HG02763 (cell line): Measurements from ENCODE around the gene AKAP9.
A peak's percentile ranks its signal among the peaks of the same experiment; 100 is the strongest.
"Not testable (repeated sequence)": the region's sequence is repeated elsewhere in the genome, so short reads cannot be mapped to it uniquely, and the experiment has no call there.

Experiments used
- ATAC-seq: cut with Tn5 transposase; IDR thresholded peaks from one replicate; pipeline ENCODE4 v1.9.1; 2021; ENCODE audit warnings: mild to moderate bottlenecking, moderate library complexity; ENCODE audit not compliant: unreplicated experiment

Gene AKAP9

DNA sequence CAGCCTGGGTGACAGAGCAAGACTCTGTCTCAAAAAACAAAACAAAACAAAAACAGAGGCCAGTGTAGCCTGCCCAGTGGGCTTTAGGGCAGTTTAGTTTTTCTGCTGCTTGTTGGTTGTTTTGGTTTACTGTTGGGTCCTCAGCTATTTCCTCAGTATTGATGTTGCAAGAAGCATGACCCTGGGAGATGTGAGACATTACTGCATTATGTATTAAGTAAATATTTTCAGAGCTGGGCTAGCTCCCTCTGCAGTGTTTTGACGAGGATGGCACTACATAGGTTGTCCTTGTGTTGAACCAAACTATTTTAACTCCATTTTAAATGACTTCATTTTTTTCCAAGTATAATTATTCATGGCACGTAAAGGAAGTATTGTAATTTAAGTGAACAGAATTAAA is 4.8 kb downstream of the AKAP9 start:
- ATAC-seq, result no peak

DNA sequence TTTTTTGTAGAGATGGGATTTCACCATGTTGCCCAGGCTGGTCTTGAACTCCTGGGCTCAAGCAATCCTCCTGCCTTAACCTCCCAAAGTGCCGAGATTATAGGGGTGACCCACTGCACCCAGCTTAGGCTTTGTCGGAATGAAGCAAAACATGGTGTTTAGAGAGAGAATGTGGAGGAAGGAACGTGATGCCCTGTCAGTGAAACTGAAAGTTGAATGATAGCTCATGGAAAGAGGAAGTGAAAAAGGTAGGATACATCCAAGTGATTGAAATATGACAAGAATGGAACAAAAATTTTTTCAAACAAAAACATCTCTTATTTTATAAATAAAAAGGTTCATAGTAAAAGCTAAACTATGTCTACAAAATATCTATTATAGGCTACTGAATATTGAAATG is 5.9 kb downstream of the AKAP9 start:
- ATAC-seq, result no peak

DNA sequence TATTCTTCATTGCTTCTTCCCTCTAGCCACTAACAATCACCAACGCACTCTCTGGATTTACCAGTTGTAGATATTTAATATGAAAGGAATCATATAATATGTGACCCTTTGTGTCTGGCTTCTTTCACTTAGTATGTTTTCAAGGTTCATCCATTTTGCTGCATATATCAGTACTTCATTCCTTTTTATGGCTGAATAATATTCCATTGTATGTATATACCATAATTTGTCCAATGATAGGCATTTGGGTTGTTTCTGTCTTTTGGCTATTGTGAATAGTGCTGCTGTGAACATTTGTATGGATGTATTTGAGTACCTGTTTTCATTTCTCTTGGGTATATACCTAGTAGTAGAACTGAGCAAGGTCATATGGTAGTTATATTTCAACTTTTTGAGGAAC is 7.3 kb downstream of the AKAP9 start:
- no peak for ATAC-seq

DNA sequence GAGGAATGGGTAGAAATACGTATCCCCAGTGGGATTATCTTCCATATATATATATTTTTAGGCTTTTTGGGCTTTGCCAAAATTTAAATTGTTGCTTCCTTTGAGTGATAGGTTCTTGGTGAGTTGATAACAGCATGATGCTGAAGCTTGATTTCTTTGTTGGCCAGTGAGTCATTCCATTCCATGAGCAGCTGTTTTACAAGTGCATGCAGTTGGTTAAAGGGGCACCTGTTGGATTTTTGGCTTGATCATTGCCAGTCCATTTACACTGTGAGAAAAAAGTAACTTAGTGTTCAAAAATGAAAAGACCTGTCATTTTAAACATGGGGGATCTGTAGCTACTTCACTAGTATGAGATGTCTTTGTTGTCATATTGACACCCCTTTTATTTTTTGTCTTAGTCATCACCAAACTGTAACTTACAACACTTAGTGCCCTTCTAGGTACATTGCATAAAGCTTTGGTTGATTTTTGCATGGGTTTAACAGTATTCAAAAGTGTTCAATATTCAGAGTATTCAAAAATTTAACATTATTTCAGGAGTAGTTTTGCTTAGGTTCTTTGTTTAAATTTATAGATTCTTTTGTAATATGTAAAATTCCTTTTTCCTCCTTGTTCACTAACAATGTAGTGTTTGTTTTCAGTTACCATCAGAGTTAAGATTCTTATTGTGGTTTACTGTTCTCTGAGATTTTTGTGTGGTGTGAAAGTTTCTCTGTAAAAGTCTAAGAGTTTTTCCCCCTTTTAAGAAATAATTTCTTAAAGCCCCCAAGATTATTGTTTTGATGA is 8.8 kb downstream of the AKAP9 start:
- no peak for ATAC-seq

DNA sequence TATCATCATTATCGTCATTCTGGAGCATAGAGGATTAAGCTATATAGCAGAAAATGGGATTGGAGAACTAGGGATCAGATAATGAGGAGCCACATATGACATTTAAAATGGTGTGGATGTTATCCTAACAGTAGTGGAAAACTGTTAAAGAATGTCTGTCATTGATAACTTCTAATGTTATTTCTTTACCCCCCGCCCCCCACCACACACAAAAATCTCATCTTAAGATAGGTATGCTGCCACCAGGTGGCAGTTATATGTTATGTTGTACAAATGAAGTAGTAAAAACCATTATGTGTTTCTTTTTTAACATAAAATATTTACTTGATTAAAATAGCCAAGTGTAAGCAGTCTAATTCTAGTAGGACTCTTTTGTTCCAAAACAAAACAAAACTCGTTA is 13.0 kb downstream of the AKAP9 start:
- no peak for ATAC-seq

DNA sequence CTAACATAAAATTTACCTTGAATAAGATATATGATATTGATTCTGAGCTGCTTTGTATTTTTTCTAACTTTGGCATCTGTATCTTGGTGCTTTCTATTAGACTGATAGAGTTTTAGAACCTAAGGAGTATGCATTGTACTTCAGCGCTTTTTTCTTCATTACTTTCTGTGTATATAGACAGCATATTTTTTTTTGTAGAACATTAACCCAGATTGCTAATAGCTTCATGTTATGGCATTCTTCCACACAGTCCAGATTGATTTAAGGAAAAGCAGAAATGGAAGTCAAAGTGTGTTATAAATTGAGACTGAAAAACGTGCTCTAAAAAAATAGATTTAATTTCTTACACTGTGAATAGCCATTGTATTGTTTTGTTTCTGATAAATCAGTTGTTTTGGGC is 15.8 kb downstream of the AKAP9 start:
- not testable (repeated sequence) for ATAC-seq

DNA sequence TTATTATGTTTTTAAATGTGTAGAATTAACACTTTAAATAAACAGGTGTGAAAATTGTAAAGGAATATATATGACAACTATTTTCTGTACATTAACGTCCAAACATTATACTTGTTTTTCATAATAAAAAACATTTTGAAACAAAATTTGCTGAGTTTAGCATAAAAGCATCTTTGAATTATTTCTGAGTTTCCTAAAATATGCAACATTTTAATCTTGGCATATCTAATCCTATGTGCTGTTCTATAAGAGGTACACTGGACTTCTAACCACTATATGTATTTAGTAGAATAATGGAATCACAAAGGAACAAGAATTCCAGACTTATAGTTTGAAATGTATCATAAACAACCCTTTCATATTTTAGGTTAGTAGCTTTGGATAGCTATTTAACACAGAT is 16.6 kb downstream of the AKAP9 start:
- ATAC-seq, result no peak

DNA sequence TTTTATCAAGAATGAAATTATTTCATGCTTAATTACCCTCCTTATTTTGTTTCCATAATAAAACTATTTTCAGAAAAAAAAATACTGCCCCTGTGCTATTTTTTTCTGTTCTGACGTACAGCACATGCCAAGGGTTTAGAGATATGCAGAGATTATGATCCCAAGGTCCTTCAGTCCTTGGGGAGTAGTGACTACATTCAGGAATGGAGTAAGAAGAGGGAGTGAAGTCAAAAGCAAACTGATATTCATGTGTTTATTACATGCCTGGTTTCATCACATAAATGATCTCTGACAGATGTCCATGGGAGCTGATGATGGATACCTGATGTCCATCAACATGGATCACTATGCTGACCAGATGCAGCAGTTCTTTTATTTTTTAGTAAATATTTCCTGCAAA is 17.2 kb downstream of the AKAP9 start:
- ATAC-seq, result no peak

DNA sequence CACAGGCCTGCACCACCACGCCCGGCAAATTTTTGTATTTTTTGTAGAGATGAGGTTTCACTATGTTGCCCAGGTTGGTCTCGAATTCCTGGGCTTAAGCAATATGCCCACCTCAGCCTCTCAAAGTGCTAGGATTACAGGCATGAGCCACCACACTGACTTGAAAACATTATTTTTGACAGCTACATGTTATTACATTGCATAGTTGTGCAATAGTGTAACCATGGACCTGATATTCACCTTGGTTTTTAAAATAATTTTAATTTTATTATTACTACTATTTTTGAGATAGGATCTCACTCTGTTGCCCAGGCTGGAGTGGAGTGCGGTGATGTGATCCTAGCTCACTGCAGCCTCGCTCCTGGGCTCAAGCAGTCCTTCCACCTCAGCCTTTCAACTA is 18.4 kb downstream of the AKAP9 start:
- no peak for ATAC-seq

DNA sequence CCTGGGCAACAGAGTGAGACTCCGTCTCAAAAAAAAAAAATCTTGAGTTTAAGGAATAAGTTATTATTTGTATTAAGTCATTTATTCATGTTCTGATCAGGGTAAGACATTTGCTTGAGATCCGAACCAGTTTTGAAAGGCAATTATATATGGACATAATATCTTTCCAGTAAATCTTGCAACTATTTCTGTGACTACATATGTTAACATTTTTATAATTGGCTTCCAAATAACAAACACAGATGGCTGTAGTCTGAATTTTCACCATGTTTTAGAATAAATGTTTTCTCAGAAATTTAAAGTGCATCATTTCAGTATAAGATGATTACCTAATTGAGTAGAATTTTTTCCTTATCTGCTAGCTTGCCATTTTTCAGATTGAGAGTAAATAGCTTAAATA is 21.2 kb downstream of the AKAP9 start:
- no peak for ATAC-seq

DNA sequence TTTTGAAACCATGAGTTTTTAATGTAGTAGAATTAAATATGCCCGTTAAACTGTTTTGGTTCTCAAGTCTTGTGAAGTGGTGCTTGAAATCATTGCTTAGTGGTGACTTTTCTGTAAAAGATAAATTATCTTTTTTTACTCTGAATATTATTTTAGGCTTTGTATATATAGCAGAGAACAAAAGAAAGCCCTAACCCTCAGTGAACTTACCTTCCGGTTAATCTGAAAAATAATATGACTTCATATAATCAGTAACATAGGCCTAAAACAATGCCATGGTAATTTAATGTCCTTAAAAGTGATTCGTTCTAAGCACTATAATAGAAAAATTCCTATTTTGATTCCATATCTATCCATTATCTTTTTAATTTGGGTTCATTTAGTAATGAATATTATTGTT is 21.8 kb downstream of the AKAP9 start:
- no peak for ATAC-seq

DNA sequence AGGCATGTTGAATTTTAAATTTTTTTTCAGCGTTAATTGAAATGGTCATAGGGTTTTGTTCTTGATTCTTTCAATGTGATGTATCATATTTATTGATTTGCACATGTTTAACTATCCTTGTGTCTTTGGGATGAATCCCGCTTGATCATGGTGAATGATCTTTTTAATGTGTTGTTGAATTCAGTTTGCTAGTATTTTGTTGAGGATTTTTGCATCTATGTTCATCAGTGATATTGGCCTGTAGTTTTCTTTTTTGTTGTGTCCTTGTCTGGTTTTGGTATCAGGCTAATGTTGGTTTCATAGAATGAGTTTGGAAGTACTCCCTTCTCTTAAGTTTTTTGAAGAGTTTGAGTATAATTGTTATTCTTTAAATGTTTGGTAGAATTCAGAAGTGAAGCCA is 26.9 kb downstream of the AKAP9 start:
- ATAC-seq, result not testable (repeated sequence)

DNA sequence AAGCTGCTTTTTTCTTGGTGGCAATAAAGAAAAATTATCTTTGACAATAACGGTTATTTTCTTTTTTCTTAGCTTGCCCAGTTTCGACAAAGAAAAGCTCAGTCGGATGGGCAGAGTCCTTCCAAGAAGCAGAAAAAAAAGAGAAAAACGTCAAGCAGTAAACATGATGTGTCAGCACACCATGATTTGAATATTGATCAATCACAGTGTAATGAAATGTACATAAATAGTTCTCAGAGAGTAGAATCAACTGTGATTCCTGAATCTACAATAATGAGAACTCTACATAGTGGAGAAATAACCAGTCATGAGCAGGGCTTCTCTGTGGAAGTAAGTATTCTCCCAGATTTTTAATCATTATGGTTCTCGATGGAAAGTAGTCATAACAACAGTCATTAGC is 33.0 kb downstream of the AKAP9 start:
- ATAC-seq, result no peak

DNA sequence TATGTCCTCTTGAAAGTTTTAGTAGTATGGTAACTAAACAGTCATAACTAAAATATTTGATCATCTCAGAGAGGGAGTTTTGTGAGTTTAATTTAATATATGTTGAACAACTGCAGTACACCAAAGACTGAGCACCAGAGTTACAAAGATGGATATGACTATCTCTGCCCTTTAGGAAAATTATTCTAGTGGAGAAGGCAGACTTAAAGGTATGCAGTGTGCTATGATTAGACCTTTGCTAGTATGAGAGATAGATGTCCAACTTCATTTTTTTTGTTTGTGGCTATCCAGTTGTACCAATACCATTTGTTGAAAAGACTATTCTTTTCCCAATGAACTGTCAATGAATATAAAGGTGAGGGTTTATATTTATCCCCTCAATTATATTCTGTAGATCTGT is 33.4 kb downstream of the AKAP9 start:
- no peak for ATAC-seq

DNA sequence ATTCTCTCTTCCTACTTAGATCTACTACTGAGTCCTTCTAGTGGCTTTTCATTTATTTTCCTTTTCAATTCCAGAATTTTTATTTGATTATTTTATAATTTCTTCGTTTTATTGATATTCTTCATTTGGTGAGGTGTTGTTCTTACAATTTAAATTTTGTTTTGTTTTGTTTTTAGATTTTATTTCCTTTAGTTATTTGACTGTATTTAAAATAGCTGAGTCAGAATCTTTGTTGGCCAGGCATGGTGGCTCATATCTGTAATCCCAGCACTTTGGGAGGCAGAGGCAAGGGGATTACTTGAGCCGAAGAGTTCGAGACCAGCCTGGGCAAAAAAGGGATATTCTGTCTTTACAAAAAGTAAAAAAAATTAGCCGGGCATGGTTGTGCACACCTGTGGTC is 36.1 kb downstream of the AKAP9 start:
- no peak for ATAC-seq

DNA sequence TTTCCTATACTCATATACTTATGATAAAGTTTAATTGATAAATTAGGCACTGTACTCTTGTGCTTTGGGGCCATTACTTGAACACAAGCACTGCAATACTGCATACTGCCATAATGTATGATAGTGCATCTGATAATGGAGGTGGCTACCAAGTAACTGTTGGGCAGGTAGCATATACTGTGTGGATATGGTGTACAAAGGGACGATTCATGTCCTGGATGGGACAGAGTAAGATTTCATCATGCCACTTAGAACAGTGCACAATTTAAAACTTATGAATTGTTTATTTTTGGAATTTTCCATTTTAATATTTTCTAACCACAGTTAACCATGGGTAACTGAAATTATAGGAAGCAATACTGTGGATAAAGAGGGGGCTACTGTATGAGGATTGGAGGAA is 38.9 kb downstream of the AKAP9 start:
- no peak for ATAC-seq

DNA sequence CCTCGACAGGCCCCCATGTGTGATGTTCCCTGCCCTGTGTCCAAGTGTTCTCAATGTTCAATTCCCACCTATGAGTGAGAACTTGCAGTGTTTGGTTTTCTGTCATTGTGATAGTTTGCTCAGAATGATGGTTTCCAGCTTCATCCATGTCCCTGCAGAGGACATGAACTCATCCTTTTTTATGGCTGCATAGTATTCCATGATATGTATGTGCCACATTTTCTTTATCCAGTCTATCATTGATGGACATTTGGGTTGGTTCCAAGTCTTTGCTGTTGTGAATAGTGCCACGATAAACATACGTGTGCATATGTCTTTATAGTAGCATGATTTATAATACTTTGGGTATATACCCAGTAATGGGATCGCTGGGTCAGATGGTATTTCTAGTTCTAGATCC is 41.7 kb downstream of the AKAP9 start:
- not testable (repeated sequence) for ATAC-seq

DNA sequence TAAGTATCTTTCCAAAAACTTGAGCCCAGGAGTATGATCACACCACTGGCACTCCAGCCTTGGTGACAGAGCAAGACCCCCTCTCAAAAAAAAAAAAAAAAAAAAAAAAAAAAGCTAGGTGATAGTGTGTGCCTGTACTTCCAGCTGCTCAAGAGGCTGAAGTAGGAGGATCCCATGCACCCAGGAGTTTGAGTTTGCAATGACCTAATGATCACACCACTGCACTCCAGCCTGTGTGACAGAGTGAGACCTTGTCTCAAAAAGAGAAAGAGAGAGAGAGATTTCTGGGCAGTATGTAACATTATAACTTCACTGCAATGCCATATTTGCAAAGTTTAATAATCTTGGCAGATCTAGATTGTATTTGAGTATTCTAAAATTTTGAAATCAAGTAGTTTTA is 47.6 kb downstream of the AKAP9 start:
- ATAC-seq, result no peak

DNA sequence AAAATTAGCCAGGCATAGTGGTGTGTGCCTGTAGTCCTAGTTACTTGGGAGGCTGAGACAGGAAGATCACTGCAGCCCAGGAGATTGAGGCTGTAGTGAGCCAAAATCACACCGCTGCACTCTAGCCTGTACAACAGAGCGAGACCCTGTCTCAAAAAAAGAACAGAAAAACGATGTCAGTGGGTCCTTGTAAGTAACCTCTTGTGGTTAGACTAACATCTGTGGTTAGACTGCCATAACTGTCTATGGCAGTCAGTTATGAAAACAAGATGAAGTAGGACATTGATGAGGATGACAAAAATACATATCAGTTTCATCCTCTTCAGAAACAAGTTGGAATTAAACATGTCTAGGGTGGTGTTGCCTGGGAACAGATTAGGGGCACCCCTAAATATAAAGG is 53.3 kb downstream of the AKAP9 start:
- ATAC-seq, result peak; percentile 42

DNA sequence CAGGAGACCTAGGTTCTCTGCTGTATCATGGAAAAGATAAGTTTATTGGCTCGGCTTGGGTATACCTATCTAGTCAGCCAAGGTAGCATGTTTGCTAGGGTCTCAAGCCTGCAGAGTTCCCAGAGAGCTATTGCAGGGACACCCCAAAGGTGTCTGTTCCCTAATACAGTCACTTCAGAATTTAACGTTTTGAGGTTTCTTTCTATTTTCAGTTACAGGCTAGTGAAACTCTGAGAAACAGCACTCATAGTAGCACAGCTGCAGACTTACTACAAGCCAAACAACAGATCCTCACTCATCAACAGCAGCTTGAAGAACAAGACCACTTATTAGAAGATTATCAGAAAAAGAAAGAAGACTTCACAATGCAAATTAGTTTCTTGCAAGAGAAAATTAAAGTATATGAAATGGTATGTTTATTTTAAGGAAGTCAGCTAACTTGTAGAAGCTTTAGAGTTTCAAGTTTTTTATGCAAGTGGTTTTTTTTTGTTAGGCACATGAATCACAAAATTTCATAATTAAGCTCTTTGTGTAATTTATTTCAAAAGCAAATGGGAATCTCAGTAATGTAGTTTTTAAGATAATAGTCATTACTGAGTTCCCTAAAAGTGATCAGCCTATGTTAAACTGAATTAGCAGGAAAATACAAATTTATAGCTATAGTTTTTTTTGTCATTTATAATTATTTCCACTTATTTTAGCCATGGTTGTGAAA is 54.9 kb downstream of the AKAP9 start:
- ATAC-seq, result peak; percentile 92

DNA sequence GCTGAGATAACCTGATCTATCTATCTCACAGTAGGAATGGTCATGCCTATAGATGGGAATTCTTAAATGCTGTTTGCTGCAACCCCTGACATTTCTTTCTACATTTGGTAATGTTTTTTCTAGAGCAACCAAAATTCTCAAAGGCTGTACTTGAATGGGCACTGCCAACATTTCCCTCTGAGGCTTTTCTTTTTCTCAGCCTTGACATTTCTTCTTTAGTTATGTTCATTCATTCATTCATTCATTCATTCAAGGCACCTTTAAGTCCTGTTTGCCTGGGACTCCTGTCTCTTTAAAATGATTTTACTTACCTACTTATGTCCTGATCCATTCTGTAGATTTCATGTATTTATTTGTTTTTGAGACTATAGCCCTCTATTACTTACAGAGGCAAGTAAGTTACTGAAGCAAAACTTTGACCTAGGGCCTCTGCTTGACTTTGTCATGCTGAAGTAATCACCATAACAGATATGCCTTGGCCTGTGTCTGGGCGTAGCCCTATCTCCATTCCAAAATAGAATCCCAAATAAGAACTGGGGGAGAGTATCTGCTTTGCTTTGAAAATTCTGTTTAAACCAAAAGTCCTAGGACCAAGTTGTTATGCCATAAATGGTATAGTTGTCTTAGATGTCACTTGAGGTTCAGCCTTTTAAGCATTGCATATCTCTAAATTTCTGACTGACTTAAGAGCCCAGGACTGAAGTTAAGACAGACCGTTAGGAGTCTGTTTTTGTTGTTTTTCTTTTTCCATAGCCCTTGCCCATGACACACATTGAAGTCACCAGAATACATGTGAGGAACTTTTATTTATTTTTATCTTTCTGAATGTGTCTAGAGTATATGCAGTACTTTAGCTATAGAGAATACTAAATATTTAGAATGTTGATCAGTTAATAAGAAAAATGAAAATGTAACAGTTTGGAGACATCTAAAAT is 59.2 kb downstream of the AKAP9 start:
- ATAC-seq, result no peak

DNA sequence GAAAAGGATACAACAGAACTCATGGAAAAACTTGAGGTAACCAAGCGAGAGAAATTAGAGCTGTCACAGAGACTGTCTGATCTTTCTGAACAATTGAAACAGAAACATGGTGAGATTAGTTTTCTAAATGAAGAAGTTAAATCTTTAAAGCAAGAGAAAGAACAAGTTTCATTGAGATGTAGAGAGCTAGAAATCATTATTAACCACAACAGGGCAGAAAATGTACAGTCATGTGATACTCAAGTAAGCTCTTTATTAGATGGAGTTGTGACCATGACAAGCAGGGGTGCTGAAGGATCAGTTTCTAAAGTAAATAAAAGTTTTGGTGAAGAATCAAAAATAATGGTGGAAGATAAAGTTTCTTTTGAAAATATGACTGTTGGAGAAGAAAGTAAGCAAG is 62.1 kb downstream of the AKAP9 start:
- no peak for ATAC-seq
